Fibroblast of lung (primary cell): Measurements from ENCODE around the gene TOLLIP.

Experiments
- CTCF ChIP-seq, 2 donors: IDR thresholded peaks in 1 of 2; conservative IDR thresholded peaks in 1 of 2; 1 replicate in 1 of 2; 2 replicates in 1 of 2; pipeline ENCODE4 v1.5.1; 2011 to 2012; ENCODE audit warnings: low read length in 2 of 2, control low read depth in 1 of 2, inconsistent platforms in 1 of 2, low read depth in 1 of 2, mild to moderate bottlenecking in 1 of 2
- EZH2 ChIP-seq: IDR thresholded peaks from 2 replicates; pipeline ENCODE4 v1.5.1; 2012; ENCODE audit warnings: low read length, control low read depth, mild to moderate bottlenecking; ENCODE audit errors: missing control alignments

GRCh38 chr11:1228921-1229451 lies 80.4 kb downstream of the TOLLIP start:
- no peak for TF ChIP-seq EZH2
- TF ChIP-seq CTCF (conservative IDR thresholded peaks at IDR 0.05 in 1 of 2, IDR thresholded peaks at IDR 0.05 in 1 of 2; ENCODE audit: low read depth in 1 of 2, low read length in 2 of 2), result no peak
